Measurements from ENCODE around the gene FIZ1.

The FIZ1 gene

GRCh38 chr19:55635856-55636440, 36.6 kb upstream of the FIZ1 start:
- no peak for ATAC-seq
- TF ChIP-seq GLIS3 (CRISPR knock-in tag; IDR thresholded peaks at IDR 0.05) (no peak), PATZ1 (CRISPR knock-in tag; IDR thresholded peaks at IDR 0.05; ENCODE audit: borderline replicate concordance) (no peak), ZFP3 (CRISPR knock-in tag; IDR thresholded peaks at IDR 0.05) (no peak), ISL1 (CRISPR knock-in tag; IDR thresholded peaks at IDR 0.05) (no peak), CSDC2 (CRISPR knock-in tag; IDR thresholded peaks at IDR 0.05) (no peak), TSHZ2 (CRISPR knock-in tag; IDR thresholded peaks at IDR 0.05) (no peak), POU6F1 (CRISPR knock-in tag; IDR thresholded peaks at IDR 0.05; ENCODE audit: borderline replicate concordance, low read depth) (no peak), ZNF565 (CRISPR knock-in tag; conservative IDR thresholded peaks at IDR 0.05; ENCODE audit: low read depth) (no peak), BACH2 (CRISPR knock-in tag; IDR thresholded peaks at IDR 0.05; ENCODE audit: borderline replicate concordance) (no peak), TOX (CRISPR knock-in tag; IDR thresholded peaks at IDR 0.05; ENCODE audit: borderline replicate concordance) (no peak), SNAI2 (CRISPR knock-in tag; IDR thresholded peaks at IDR 0.05) (no peak), ZNF8 (CRISPR knock-in tag; IDR thresholded peaks at IDR 0.05) (no peak), ARNTL (CRISPR knock-in tag; IDR thresholded peaks at IDR 0.05; ENCODE audit: borderline replicate concordance, low read depth) (no peak), ZNF70 (CRISPR knock-in tag; IDR thresholded peaks at IDR 0.05) (no peak), ESRRG (CRISPR knock-in tag; IDR thresholded peaks at IDR 0.05) (no peak)

- no peak for TF ChIP-seq ESRRG (CRISPR knock-in tag; IDR thresholded peaks at IDR 0.05)
- no peak for TF ChIP-seq PPARA (CRISPR knock-in tag; IDR thresholded peaks at IDR 0.05; ENCODE audit: borderline replicate concordance)
- no peak for TF ChIP-seq ZC3H10 (CRISPR knock-in tag; IDR thresholded peaks at IDR 0.05)
- TF ChIP-seq ISL1 (CRISPR knock-in tag; IDR thresholded peaks at IDR 0.05) = no peak
- no peak for TF ChIP-seq TCF4 (CRISPR knock-in tag; IDR thresholded peaks at IDR 0.05; ENCODE audit: borderline replicate concordance)
- no peak for TF ChIP-seq CREB5 (CRISPR knock-in tag; IDR thresholded peaks at IDR 0.05; ENCODE audit: low read depth)
- no peak for TF ChIP-seq GLIS3 (CRISPR knock-in tag; IDR thresholded peaks at IDR 0.05)
- TF ChIP-seq POU6F1 (CRISPR knock-in tag; IDR thresholded peaks at IDR 0.05; ENCODE audit: borderline replicate concordance, low read depth) = no peak
- TF ChIP-seq ZNF565 (CRISPR knock-in tag; conservative IDR thresholded peaks at IDR 0.05; ENCODE audit: low read depth) = no peak
- no peak for TF ChIP-seq ZFP3 (CRISPR knock-in tag; IDR thresholded peaks at IDR 0.05)
- TF ChIP-seq ARNTL (CRISPR knock-in tag; IDR thresholded peaks at IDR 0.05; ENCODE audit: borderline replicate concordance, low read depth) = no peak
- TF ChIP-seq TOX (CRISPR knock-in tag; IDR thresholded peaks at IDR 0.05; ENCODE audit: borderline replicate concordance) = no peak
- ATAC-seq = no peak
Observed at GRCh38 chr19:55635334-55635717, 36.0 kb upstream of the FIZ1 start.

GRCh38 chr19:55633861-55634260, 34.5 kb upstream of the FIZ1 start:
- ATAC-seq = no peak
- TF ChIP-seq ZNF70 (CRISPR knock-in tag; IDR thresholded peaks at IDR 0.05) = no peak
- no peak for TF ChIP-seq ARNTL (CRISPR knock-in tag; IDR thresholded peaks at IDR 0.05; ENCODE audit: borderline replicate concordance, low read depth)
- TF ChIP-seq TOX (CRISPR knock-in tag; IDR thresholded peaks at IDR 0.05; ENCODE audit: borderline replicate concordance) = no peak
- no peak for TF ChIP-seq OSR1 (CRISPR knock-in tag; IDR thresholded peaks at IDR 0.05)
- TF ChIP-seq ZC3H10 (CRISPR knock-in tag; IDR thresholded peaks at IDR 0.05) = no peak
- no peak for TF ChIP-seq ZFP3 (CRISPR knock-in tag; IDR thresholded peaks at IDR 0.05)
- no peak for TF ChIP-seq PPARA (CRISPR knock-in tag; IDR thresholded peaks at IDR 0.05; ENCODE audit: borderline replicate concordance)
- TF ChIP-seq GLIS3 (CRISPR knock-in tag; IDR thresholded peaks at IDR 0.05) = no peak
- TF ChIP-seq ISL1 (CRISPR knock-in tag; IDR thresholded peaks at IDR 0.05) = no peak
- TF ChIP-seq PATZ1 (CRISPR knock-in tag; IDR thresholded peaks at IDR 0.05; ENCODE audit: borderline replicate concordance) = no peak
- TF ChIP-seq ESRRG (CRISPR knock-in tag; IDR thresholded peaks at IDR 0.05) = no peak
- no peak for TF ChIP-seq TCF4 (CRISPR knock-in tag; IDR thresholded peaks at IDR 0.05; ENCODE audit: borderline replicate concordance)
- TF ChIP-seq ZNF565 (CRISPR knock-in tag; conservative IDR thresholded peaks at IDR 0.05; ENCODE audit: low read depth) = no peak
- TF ChIP-seq RARB (CRISPR knock-in tag; IDR thresholded peaks at IDR 0.05) = no peak
- TF ChIP-seq ZFP30 (CRISPR knock-in tag; IDR thresholded peaks at IDR 0.05) = no peak

Measured in SK-N-SH treated with all-trans-retinoic acid at 6 μM for 48 hours (cell line).